ENCODE results near the gene FSD2.

DNA sequence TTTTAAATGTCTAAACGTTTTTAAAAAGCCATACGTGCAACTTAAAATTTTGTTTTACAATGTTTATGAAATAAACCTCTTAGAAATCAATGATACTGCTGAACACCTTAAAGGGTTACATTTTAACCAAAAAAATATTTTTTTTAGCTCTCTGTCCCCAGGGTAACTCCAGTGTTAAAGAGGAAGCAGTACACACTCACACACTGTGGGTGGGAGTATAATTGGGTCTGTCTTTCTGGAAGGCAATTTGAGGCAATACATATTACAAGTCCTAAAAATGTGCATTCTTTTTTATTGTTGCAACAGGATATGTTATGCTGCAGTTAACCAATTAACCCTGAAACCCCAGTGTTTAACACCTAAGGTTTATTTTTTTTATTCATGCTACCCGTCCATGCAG, 37.7 kb upstream of the FSD2 start:
- TF ChIP-seq POLR2A (IDR thresholded peaks at IDR 0.05) (no peak), POLR2AphosphoS5 (IDR thresholded peaks at IDR 0.05; ENCODE audit: insufficient read depth in 1 of 2, low read depth in 1 of 2) (no peak)
- TF ChIP-seq, protein P1, sequence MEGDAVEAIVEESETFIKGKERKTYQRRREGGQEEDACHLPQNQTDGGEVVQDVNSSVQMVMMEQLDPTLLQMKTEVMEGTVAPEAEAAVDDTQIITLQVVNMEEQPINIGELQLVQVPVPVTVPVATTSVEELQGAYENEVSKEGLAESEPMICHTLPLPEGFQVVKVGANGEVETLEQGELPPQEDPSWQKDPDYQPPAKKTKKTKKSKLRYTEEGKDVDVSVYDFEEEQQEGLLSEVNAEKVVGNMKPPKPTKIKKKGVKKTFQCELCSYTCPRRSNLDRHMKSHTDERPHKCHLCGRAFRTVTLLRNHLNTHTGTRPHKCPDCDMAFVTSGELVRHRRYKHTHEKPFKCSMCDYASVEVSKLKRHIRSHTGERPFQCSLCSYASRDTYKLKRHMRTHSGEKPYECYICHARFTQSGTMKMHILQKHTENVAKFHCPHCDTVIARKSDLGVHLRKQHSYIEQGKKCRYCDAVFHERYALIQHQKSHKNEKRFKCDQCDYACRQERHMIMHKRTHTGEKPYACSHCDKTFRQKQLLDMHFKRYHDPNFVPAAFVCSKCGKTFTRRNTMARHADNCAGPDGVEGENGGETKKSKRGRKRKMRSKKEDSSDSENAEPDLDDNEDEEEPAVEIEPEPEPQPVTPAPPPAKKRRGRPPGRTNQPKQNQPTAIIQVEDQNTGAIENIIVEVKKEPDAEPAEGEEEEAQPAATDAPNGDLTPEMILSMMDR (IDR thresholded peaks at IDR 0.05): no peak

All from vagina (tissue), 2 donors.